Endodermal cell (in vitro differentiated cells): ENCODE data around the gene DENND1A. TPM values are rescaled to one million over a fixed set of nuclear protein-coding genes. Genes with fewer than 3 reads are reported as not detected.

ENCODE experiments used
- DNase-seq: peaks from one replicate; pipeline ENCODE4 v3.0.0-alpha.2; 2017
- H3K27ac ChIP-seq: 2 replicates; pipeline ENCODE4 v1.5.1; 2013; ENCODE audit warnings: mild to moderate bottlenecking, low read depth, low read length, moderate library complexity
- H3K27me3 ChIP-seq: 2 replicates; pipeline ENCODE4 v1.6.1; 2013; ENCODE audit warnings: mild to moderate bottlenecking, low read length, moderate library complexity; ENCODE audit not compliant: insufficient read depth, control insufficient read depth, poor library complexity, severe bottlenecking
- H3K36me3 ChIP-seq: 2 replicates; pipeline ENCODE4 v1.7.0; 2013; ENCODE audit warnings: mild to moderate bottlenecking, low read length, moderate library complexity; ENCODE audit not compliant: control insufficient read depth, insufficient read depth
- H3K4me1 ChIP-seq: one replicate; pipeline ENCODE4 v1.7.0; 2013; ENCODE audit warnings: low read length; ENCODE audit not compliant: control insufficient read depth, insufficient read depth
- H3K4me3 ChIP-seq: 2 replicates; pipeline ENCODE4 v1.5.1; 2013; ENCODE audit warnings: mild to moderate bottlenecking, low read length, moderate library complexity
- H3K9ac ChIP-seq: 2 replicates; pipeline ENCODE4 v1.6.1; 2013; ENCODE audit warnings: mild to moderate bottlenecking, low read length, moderate library complexity; ENCODE audit not compliant: poor library complexity, severe bottlenecking; ENCODE audit errors: extremely low read depth
- H3K9me3 ChIP-seq: 2 replicates; pipeline ENCODE4 v1.6.1; 2013; ENCODE audit warnings: mild to moderate bottlenecking, low read length, moderate library complexity; ENCODE audit not compliant: control insufficient read depth
- H3K27ac Mint-ChIP-seq: 2 replicates; pipeline ENCODE4 v1.8.0; 2020; ENCODE audit warnings: mixed read lengths
- H3K27me3 Mint-ChIP-seq: 2 replicates; pipeline ENCODE4 v1.8.0; 2021; ENCODE audit warnings: mild to moderate bottlenecking, mixed read lengths; ENCODE audit not compliant: insufficient read depth
- H3K36me3 Mint-ChIP-seq: 2 replicates; pipeline ENCODE4 v1.8.0; 2020; ENCODE audit warnings: low read depth, mixed read lengths
- H3K4me1 Mint-ChIP-seq: 2 replicates; pipeline ENCODE4 v1.8.0; 2020; ENCODE audit warnings: mixed read lengths
- H3K4me3 Mint-ChIP-seq: 2 replicates; pipeline ENCODE4 v1.8.0; 2020; ENCODE audit warnings: mild to moderate bottlenecking, moderate library complexity, mixed read lengths
- H3K9me3 Mint-ChIP-seq: 2 replicates; pipeline ENCODE4 v1.8.0; 2020; ENCODE audit warnings: mild to moderate bottlenecking, mixed read lengths
- CTCF ChIP-seq: fragments of 200-600 bp; sonication (generic); conservative IDR thresholded peaks from 2 replicates; pipeline ENCODE4 v1.5.0; 2021; ENCODE audit warnings: antibody characterized with exemption, mild to moderate bottlenecking
- WGBS, 2 experiments: methylation state at CpG; one replicate each; pipeline versions ENCODE4 v1.1.5 to v1.1.7; 2013; ENCODE audit warnings: missing lambda C conversion rate in 2 of 2, mixed read lengths in 1 of 2; ENCODE audit not compliant: insufficient coverage in 1 of 2, insufficient read length in 1 of 2; 5-methylcytosine and 5-hydroxymethylcytosine counted together
- total RNA-seq, 2 donors: library from RNA; stranded (reverse); fragmentation: NEBNext Ultra II Directional in 1 of 2; extraction: Animal tissue kit (Norgen Biotek cat#: 25700) in 1 of 2; gene quantifications; 2 replicates in 1 of 2; 3 replicates in 1 of 2; pipeline ENCODE4 v1.2.1, GENCODE V29; 2021

Gene DENND1A
- total RNA-seq, 2 donors from 2014 or later = 29.5 to 38.4 TPM

DNA sequence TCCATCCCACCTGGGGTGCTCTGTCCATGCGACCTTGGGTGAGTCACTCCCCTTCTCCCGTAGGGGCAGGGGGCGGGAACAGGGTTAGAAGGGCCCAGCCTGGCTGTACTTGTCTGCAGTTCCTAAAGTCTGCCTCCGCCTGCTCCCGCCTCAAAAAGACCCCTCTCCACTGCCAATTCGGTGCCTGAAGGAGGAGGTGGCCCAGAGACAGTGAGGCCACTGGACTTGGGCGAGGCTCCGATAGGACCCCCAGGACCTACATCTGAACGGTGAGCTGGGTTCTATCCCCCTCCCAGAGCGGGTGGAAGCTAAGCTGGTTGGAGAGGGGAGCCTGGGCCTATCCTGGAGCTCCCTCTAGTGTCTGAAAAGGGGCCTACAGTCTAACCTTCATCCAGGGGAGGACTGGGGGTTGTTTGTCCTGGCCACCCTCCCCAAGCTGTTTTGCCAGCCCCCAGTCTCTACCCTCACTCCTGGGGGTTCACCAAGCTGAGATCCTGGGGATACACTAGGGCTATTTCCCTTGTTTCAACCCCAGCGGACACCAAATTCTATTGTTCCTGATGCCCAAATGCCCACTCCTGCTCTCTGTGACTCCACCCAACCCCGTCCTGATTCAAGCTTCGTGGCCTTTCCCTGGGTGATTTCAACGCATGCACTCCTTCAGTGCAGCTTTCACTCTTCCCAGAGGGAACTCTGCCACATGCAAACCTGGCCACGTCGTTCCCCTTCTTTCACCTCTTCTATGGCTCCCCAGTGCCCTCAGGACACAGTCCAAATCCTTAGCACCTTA, 580.0 kb downstream of the DENND1A start:
- no peak overlapping the region for H3K4me3 Mint-ChIP-seq
- no peaks in the 10 kb centered on the region for H3K36me3 ChIP-seq
- 28 to 41% methylated on average over 14 to 16 of the region's 16 CpGs for WGBS, 2 experiments

GRCh38 chr9:123349033-123349432, 580.9 kb downstream of the DENND1A start:
- Mint-ChIP-seq H3K4me3 (no peak overlapping the region), H3K9me3 (no peaks in the 10 kb centered on the region), H3K27me3 (peaks cover 24% of the 10 kb centered on the region), H3K36me3 (no peaks in the 10 kb centered on the region), H3K27ac (no peak overlapping the region), H3K4me1 (no peaks in the 10 kb centered on the region)
- 41 to 63% methylated on average over 2 to 3 of the region's 3 CpGs for WGBS, 2 experiments
- Histone ChIP-seq H3K27ac (no peak overlapping the region), H3K36me3 (no peaks in the 10 kb centered on the region), H3K9me3 (no peaks in the 10 kb centered on the region), H3K27me3 (peaks cover 11% of the 10 kb centered on the region), H3K9ac (no peak overlapping the region), H3K4me1 (no peaks in the 10 kb centered on the region), H3K4me3 (no peak overlapping the region)
- no peak for TF ChIP-seq CTCF
- DNase-seq = no peak

More for the DNA sequence above, 580.0 kb downstream of the DENND1A start:
- no peaks in the 10 kb centered on the region for H3K9me3 ChIP-seq
- Mint-ChIP-seq H3K27me3 (peaks cover 28% of the 10 kb centered on the region), H3K4me1 (peaks cover 3% of the 10 kb centered on the region), H3K36me3 (no peaks in the 10 kb centered on the region), H3K27ac (no peak overlapping the region), H3K9me3 (no peaks in the 10 kb centered on the region)
- peak; percentile 90 for DNase-seq
- H3K27ac ChIP-seq = no peak overlapping the region
- no peaks in the 10 kb centered on the region for H3K4me1 ChIP-seq
- H3K4me3 ChIP-seq = no peak overlapping the region
- peak; percentile 98 for TF ChIP-seq CTCF
- H3K27me3 ChIP-seq = peaks cover 11% of the 10 kb centered on the region
- no peak overlapping the region for H3K9ac ChIP-seq

GRCh38 chr9:123348317-123348992, 581.5 kb downstream of the DENND1A start:
- no peak overlapping the region for H3K27ac ChIP-seq
- peaks cover 9% of the 10 kb centered on the region for H3K27me3 ChIP-seq
- H3K4me1 Mint-ChIP-seq = no peaks in the 10 kb centered on the region
- peak; percentile 53 for DNase-seq
- H3K36me3 Mint-ChIP-seq = no peaks in the 10 kb centered on the region
- H3K36me3 ChIP-seq = no peaks in the 10 kb centered on the region
- H3K4me3 ChIP-seq = no peak overlapping the region
- H3K9ac ChIP-seq = no peak overlapping the region
- H3K27me3 Mint-ChIP-seq = peaks cover 21% of the 10 kb centered on the region
- H3K27ac Mint-ChIP-seq = no peak overlapping the region
- no peak for TF ChIP-seq CTCF
- no peak overlapping the region for H3K4me3 Mint-ChIP-seq
- no peaks in the 10 kb centered on the region for H3K9me3 Mint-ChIP-seq
- WGBS, 2 experiments = 76 to 77% methylated on average over 7 to 9 of the region's 9 CpGs
- H3K9me3 ChIP-seq = no peaks in the 10 kb centered on the region
- H3K4me1 ChIP-seq = no peaks in the 10 kb centered on the region
